HepG2 (cell line): ENCODE results near the gene CTRB2. TPM values are rescaled to one million over a fixed set of nuclear protein-coding genes. Genes with fewer than 3 reads are reported as not detected.

Experiments used
- DMAP1 ChIP-seq: IDR thresholded peaks from 2 replicates; pipeline ENCODE4 v1.6.1; 2016
- DPF2 ChIP-seq: sonication (generic); formaldehyde crosslinking; IDR thresholded peaks from 2 replicates; pipeline ENCODE4 v1.4.0; 2020; ENCODE audit warnings: mild to moderate bottlenecking, low read depth, missing genetic modification reagents, borderline replicate concordance
- DRAP1 ChIP-seq: IDR thresholded peaks from 2 replicates; pipeline ENCODE4 v1.6.1; 2016; ENCODE audit warnings: missing genetic modification reagents, missing compliant biosample characterization
- E2F5 ChIP-seq: sonication (generic); formaldehyde crosslinking; conservative IDR thresholded peaks from 2 replicates; pipeline ENCODE4 v1.4.0; 2020; ENCODE audit warnings: missing genetic modification reagents
- FOXP1 ChIP-seq, 2 experiments: fragments of 450-650 bp in 1 of 2; IDR thresholded peaks; 2 replicates each; pipeline ENCODE4 v1.6.1; 2017 to 2018; ENCODE audit warnings: antibody characterized with exemption in 1 of 2
- HES4 ChIP-seq: sonication (generic); formaldehyde crosslinking; IDR thresholded peaks from 2 replicates; pipeline ENCODE4 v1.9.0; 2021; ENCODE audit warnings: mild to moderate bottlenecking, missing genetic modification reagents, borderline replicate concordance
- HINFP ChIP-seq: sonication (generic); formaldehyde crosslinking; IDR thresholded peaks from 2 replicates; pipeline ENCODE4 v1.4.0; 2020; ENCODE audit warnings: low read depth, mild to moderate bottlenecking, missing genetic modification reagents
- HNRNPLL ChIP-seq: fragments of 200-400 bp; formaldehyde crosslinking; IDR thresholded peaks from 2 replicates; pipeline ENCODE4 v1.6.1; 2017; ENCODE audit warnings: mild to moderate bottlenecking, low read depth, low read length; ENCODE audit not compliant: poor library complexity, severe bottlenecking
- MIER2 ChIP-seq: IDR thresholded peaks from 2 replicates; pipeline ENCODE4 v1.6.1; 2016; ENCODE audit warnings: missing biosample characterization, missing genetic modification reagents
- MXD4 ChIP-seq: IDR thresholded peaks from 2 replicates; pipeline ENCODE4 v1.6.1; 2016; ENCODE audit warnings: mild to moderate bottlenecking, missing biosample characterization, missing genetic modification reagents
- SKI ChIP-seq: fragments of 450-650 bp; IDR thresholded peaks from one replicate; pipeline ENCODE4 v1.6.1; 2018; ENCODE audit warnings: mild to moderate bottlenecking; ENCODE audit not compliant: partially characterized antibody
- TEF ChIP-seq: sonication (generic); formaldehyde crosslinking; IDR thresholded peaks from 2 replicates; pipeline ENCODE4 v1.5.0; 2020; ENCODE audit warnings: missing genetic modification reagents
- TP53 ChIP-seq: sonication (generic); formaldehyde crosslinking; conservative IDR thresholded peaks from 2 replicates; pipeline ENCODE4 v1.4.0; 2020; ENCODE audit warnings: missing genetic modification reagents
- TRIM24 ChIP-seq: sonication (generic); formaldehyde crosslinking; IDR thresholded peaks from 2 replicates; pipeline ENCODE4 v1.8.0; 2022; ENCODE audit warnings: mild to moderate bottlenecking, missing genetic modification reagents
- ZBTB2 ChIP-seq: sonication (generic); formaldehyde crosslinking; IDR thresholded peaks from 2 replicates; pipeline ENCODE4 v1.8.0; 2022; ENCODE audit warnings: low read depth, missing genetic modification reagents
- ZNF20 ChIP-seq: sonication (generic); formaldehyde crosslinking; IDR thresholded peaks from 2 replicates; pipeline ENCODE4 v1.4.0; 2020; ENCODE audit warnings: mild to moderate bottlenecking, moderate library complexity, missing genetic modification reagents
- ZNF557 ChIP-seq: sonication (generic); formaldehyde crosslinking; IDR thresholded peaks from 2 replicates; pipeline ENCODE4 v1.4.0; 2020; ENCODE audit warnings: missing genetic modification reagents
- ZNF558 ChIP-seq: sonication (generic); formaldehyde crosslinking; IDR thresholded peaks from 2 replicates; pipeline ENCODE4 v1.9.0; 2022; ENCODE audit warnings: mild to moderate bottlenecking, missing genetic modification reagents, borderline replicate concordance
- ZNF652 ChIP-seq: IDR thresholded peaks from 2 replicates; pipeline ENCODE4 v1.6.1; 2016; ENCODE audit warnings: low read depth, borderline replicate concordance
- ZNF784 ChIP-seq: sonication (generic); formaldehyde crosslinking; IDR thresholded peaks from 2 replicates; pipeline ENCODE4 v1.5.1; 2020; ENCODE audit warnings: missing genetic modification reagents, mild to moderate bottlenecking, borderline replicate concordance
- ZNF850 ChIP-seq: sonication (generic); formaldehyde crosslinking; conservative IDR thresholded peaks from 2 replicates; pipeline ENCODE4 v1.9.0; 2021; ENCODE audit warnings: mild to moderate bottlenecking, missing genetic modification reagents
- polyA plus RNA-seq, 8 experiments: library from polyadenylated mRNA; depleted of rRNA in 3 of 8; stranded (reverse) in 7 of 8; unstranded in 1 of 8; fragments of >200 nt; fragmentation: Illumina TruSeq in 4 of 8; extraction: Trizol in 4 of 8; gene quantifications; 2 replicates each; pipeline versions ENCODE4 v1.2.1 to v1.2.3, GENCODE V29; 2011 to 2016; ENCODE audit warnings: low read depth in 4 of 8, missing spikeins in 1 of 8, mixed read lengths in 1 of 8; ENCODE audit not compliant: insufficient read depth in 1 of 8
- total RNA-seq, 5 experiments: library from RNA; depleted of rRNA; stranded (reverse); fragments of >200 nt; fragmentation: Illumina TruSeq; extraction: Trizol; gene quantifications; 2 replicates each; pipeline ENCODE4 v1.2.3, GENCODE V29; 2016; ENCODE audit warnings: low read depth in 1 of 5
- TF ChIP-seq, protein P1 (sequence below): IDR thresholded peaks from 2 replicates; pipeline ENCODE4 v1.6.1; 2016; ENCODE audit warnings: missing compliant biosample characterization, missing genetic modification reagents, borderline replicate concordance

Gene CTRB2
- total and polyA plus RNA-seq, 2 of the 13 experiments (the other 11 are each of a cell fraction or from before 2014, with no cell fraction given) = 0.13 TPM; not detected in 1

GRCh38 chr16:75251280-75252048 is 44.5 kb upstream of the CTRB2 start, which contains the start of gene BCAR1 (continued):
- no peak for TF ChIP-seq E2F5
- no peak for TF ChIP-seq FOXP1 (IDR thresholded peaks at IDR 0.05)
- no peak for TF ChIP-seq FOXP1 (CRISPR knock-in tag; IDR thresholded peaks at IDR 0.05)
- peak; percentile 59 for TF ChIP-seq HNRNPLL
- no peak for TF ChIP-seq TRIM24
- TF ChIP-seq MXD4 = peak; percentile 15; the same call in 1 of the 2 replicates
- TF ChIP-seq TP53 = no peak
- no peak for TF ChIP-seq TEF
- TF ChIP-seq, protein P1, sequence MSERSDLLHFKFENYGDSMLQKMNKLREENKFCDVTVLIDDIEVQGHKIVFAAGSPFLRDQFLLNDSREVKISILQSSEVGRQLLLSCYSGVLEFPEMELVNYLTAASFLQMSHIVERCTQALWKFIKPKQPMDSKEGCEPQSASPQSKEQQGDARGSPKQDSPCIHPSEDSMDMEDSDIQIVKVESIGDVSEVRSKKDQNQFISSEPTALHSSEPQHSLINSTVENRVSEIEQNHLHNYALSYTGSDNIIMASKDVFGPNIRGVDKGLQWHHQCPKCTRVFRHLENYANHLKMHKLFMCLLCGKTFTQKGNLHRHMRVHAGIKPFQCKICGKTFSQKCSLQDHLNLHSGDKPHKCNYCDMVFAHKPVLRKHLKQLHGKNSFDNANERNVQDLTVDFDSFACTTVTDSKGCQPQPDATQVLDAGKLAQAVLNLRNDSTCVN (CRISPR knock-in tag) = peak; percentile 35; the same call in 1 of the 2 replicates
- no peak for TF ChIP-seq ZNF850 (CRISPR knock-in tag)
- no peak for TF ChIP-seq DPF2 (CRISPR knock-in tag)
- TF ChIP-seq ZNF784 (CRISPR knock-in tag) = peak; percentile 23; the same call in 1 of the 2 replicates
- peak; percentile 62 for TF ChIP-seq SKI
- TF ChIP-seq ZNF20 (CRISPR knock-in tag) = no peak
- TF ChIP-seq HINFP = no peak; the same call in 1 of the 2 replicates
- TF ChIP-seq MIER2 (CRISPR knock-in tag) = no peak
- TF ChIP-seq DMAP1 (CRISPR knock-in tag) = peak; percentile 47; the same call in 1 of the 2 replicates
- peak; percentile 16; the same call in 1 of the 2 replicates for TF ChIP-seq HES4 (CRISPR knock-in tag)
- TF ChIP-seq ZNF558 (CRISPR knock-in tag) = no peak
- no peak; the same call in 1 of the 2 replicates for TF ChIP-seq ZBTB2 (CRISPR knock-in tag)
- TF ChIP-seq DRAP1 = peak; percentile 58; the same call in 1 of the 2 replicates
- TF ChIP-seq ZNF652 = peak; percentile 96
- TF ChIP-seq ZNF557 (CRISPR knock-in tag) = no peak
